ENCODE measurements around the gene AQP4. TPM values are rescaled to one million over a fixed set of nuclear protein-coding genes. Genes with fewer than 3 reads are reported as not detected.

Gene AQP4
- total RNA-seq, 1 experiment from 2014 or later = 0.42 TPM

DNA sequence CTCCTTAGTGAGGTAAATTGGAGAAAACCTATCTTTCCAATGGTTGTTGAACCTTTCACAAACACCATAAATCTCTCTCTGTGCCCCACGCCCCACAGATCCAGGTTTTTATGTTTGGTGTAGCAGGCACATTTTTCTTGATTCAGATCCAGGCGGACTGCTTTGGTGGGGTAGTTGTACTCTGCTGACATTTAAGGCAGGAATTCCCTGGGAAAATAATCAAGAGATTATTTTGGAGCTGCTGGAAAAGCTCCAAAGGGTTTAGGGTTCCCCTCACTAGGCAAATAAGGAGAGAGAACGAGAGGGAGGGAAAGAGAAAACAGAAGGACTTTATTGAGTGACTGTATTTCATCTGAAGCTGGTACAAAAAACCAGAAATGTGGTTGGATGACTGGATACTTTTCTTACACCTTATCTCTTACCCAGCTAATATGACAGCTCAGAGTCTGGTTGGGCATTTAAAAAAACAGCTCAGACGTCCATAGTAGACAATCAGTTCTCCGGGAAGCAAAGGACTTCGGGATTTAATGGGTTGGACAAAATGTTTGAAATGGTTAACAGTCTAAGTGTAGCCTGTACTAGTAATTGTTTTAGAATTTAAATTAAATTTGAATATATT lies 3.6 kb upstream of the AQP4 start:
- TF ChIP-seq, protein P1, sequence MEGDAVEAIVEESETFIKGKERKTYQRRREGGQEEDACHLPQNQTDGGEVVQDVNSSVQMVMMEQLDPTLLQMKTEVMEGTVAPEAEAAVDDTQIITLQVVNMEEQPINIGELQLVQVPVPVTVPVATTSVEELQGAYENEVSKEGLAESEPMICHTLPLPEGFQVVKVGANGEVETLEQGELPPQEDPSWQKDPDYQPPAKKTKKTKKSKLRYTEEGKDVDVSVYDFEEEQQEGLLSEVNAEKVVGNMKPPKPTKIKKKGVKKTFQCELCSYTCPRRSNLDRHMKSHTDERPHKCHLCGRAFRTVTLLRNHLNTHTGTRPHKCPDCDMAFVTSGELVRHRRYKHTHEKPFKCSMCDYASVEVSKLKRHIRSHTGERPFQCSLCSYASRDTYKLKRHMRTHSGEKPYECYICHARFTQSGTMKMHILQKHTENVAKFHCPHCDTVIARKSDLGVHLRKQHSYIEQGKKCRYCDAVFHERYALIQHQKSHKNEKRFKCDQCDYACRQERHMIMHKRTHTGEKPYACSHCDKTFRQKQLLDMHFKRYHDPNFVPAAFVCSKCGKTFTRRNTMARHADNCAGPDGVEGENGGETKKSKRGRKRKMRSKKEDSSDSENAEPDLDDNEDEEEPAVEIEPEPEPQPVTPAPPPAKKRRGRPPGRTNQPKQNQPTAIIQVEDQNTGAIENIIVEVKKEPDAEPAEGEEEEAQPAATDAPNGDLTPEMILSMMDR (conservative IDR thresholded peaks at IDR 0.05) = no peak
- Histone ChIP-seq H2BK5ac (ENCODE audit: insufficient read length, low read length) (no peak overlapping the region), H2BK20ac (ENCODE audit: low read depth, low read length, poor library complexity, severe bottlenecking) (no peak overlapping the region), H3K18ac (ENCODE audit: insufficient read length, low read depth, low read length) (no peak overlapping the region), H3K4ac (ENCODE audit: low read depth, low read length) (no peak overlapping the region), H2BK120ac (ENCODE audit: low read depth, low read length, poor library complexity, severe bottlenecking) (no peak overlapping the region), H3K79me1 (ENCODE audit: insufficient read depth, low read depth, low read length, poor library complexity, severe bottlenecking) (no peaks in the 10 kb centered on the region), H3T11ph (ENCODE audit: low read length) (no peak overlapping the region), H3K9ac (ENCODE audit: extremely low read depth, insufficient read length, low read length) (no peak overlapping the region), H4K8ac (replicated peaks; ENCODE audit: insufficient read length, low read depth, low read length) (no peak overlapping the region), H3K79me2 (ENCODE audit: insufficient read depth, low read length) (no peaks in the 10 kb centered on the region), H4K20me1 (ENCODE audit: control insufficient read depth, insufficient read depth, insufficient read length) (no peaks in the 10 kb centered on the region), H4K91ac (ENCODE audit: insufficient read length, low read depth, low read length) (no peak overlapping the region), H2BK15ac (ENCODE audit: low read depth, low read length) (no peak overlapping the region), H3K27ac (ENCODE audit: insufficient read length, low read depth, low read length) (no peak overlapping the region), H2BK12ac (ENCODE audit: insufficient read length, low read depth, low read length) (no peak overlapping the region), H3K4me2 (ENCODE audit: insufficient read depth, insufficient read length, low read length) (no peak overlapping the region), H3K4me1 (ENCODE audit: insufficient read depth, low read length) (peaks cover 4% of the 10 kb centered on the region; the same call in 1 of the 2 replicates), H2AK5ac (ENCODE audit: insufficient read length, low read length) (no peak overlapping the region), H4K5ac (ENCODE audit: insufficient read length, low read depth, low read length) (no peak overlapping the region), H2AFZ (ENCODE audit: low read length) (no peak overlapping the region), H3K27me3 (ENCODE audit: insufficient read depth, low read length) (no peaks in the 10 kb centered on the region), H3K56ac (ENCODE audit: insufficient read length, low read depth, low read length) (no peak overlapping the region), H3K9me3 (ENCODE audit: control insufficient read depth, low read depth, low read length) (no peaks in the 10 kb centered on the region), H3K23ac (ENCODE audit: insufficient read length, low read depth, low read length) (no peak overlapping the region), H3K23me2 (ENCODE audit: insufficient read length, low read depth, low read length, poor library complexity, severe bottlenecking) (no peaks in the 10 kb centered on the region), H3K14ac (ENCODE audit: insufficient read depth, low read length) (no peak overlapping the region)
- Mint-ChIP-seq H3K27me3 (ENCODE audit: low read depth) (peaks cover 13% of the 10 kb centered on the region), H3K36me3 (ENCODE audit: insufficient read depth in 1 of 3, low read depth in 3 of 3) (no peaks in the 10 kb centered on the region), H3K4me3 (no peak overlapping the region), H3K4me1 (peaks cover 15 to 22% of the 10 kb centered on the region in 2 experiments), H3K27ac (no peak overlapping the region), H3K9me3 (no peaks in the 10 kb centered on the region)
- no CpG with 5 or more reads among the region's 6 CpGs for WGBS (ENCODE audit: extremely low coverage, insufficient read length, low lambda C conversion rate)
- DNase-seq = no peak

Measured in H9 (cell line).